Right atrium auricular region (tissue), 2 donors: ENCODE data around the gene NKAP. TPM values are rescaled to one million over a fixed set of nuclear protein-coding genes. Genes with fewer than 3 reads are reported as not detected.

Experiments
- DNase-seq: peaks from one replicate; pipeline ENCODE4 v3.0.0-alpha.2; 2019; ENCODE audit warnings: low spot score
- H3K27ac ChIP-seq, 2 donors: fragments of 200-600 bp; sonication (generic); 1 replicate in 1 of 2; 2 replicates in 1 of 2; pipeline ENCODE4 v1.5.1; 2016 to 2019
- H3K27me3 ChIP-seq, 2 donors: fragments of 200-600 bp; sonication (generic); one replicate each; pipeline versions ENCODE4 v1.5.1 to v1.6.0; 2017 to 2019
- H3K36me3 ChIP-seq: fragments of 200-600 bp; sonication (generic); one replicate; pipeline ENCODE4 v1.5.1; 2016
- H3K4me1 ChIP-seq, 2 donors: fragments of 200-600 bp; sonication (generic); one replicate each; pipeline versions ENCODE4 v1.5.1 to v1.6.0; 2017 to 2019
- H3K4me3 ChIP-seq, 2 donors: fragments of 200-600 bp; sonication (generic); 1 replicate in 1 of 2; 2 replicates in 1 of 2; pipeline ENCODE4 v1.5.1; 2017 to 2019; ENCODE audit warnings: mild to moderate bottlenecking in 1 of 2, moderate library complexity in 1 of 2
- H3K9me3 ChIP-seq, 2 donors: fragments of 200-600 bp; sonication (generic); one replicate each; pipeline ENCODE4 v1.5.1; 2019
- CTCF ChIP-seq, 2 donors: fragments of 200-600 bp; sonication (generic); IDR thresholded peaks; one replicate each; pipeline ENCODE4 v1.5.1; 2019; ENCODE audit warnings: antibody characterized with exemption in 2 of 2
- total RNA-seq, 2 donors: library from RNA; depleted of rRNA; stranded (reverse); fragments of >200 nt; gene quantifications; one replicate each; pipeline ENCODE4 v1.1.0, GENCODE V29; 2016

NKAP gene
- total RNA-seq, 2 donors from 2014 or later, result 3.5 to 5.3 TPM

- peak overlapping the region; percentile 14 to 32 for H3K4me3 ChIP-seq
- no peaks in the 10 kb centered on the region for H3K4me1 ChIP-seq
- peak; percentile 18 to 56 for TF ChIP-seq CTCF (IDR thresholded peaks at IDR 0.05)
- no peaks in the 10 kb centered on the region for H3K36me3 ChIP-seq
- H3K27ac ChIP-seq, result no peak overlapping the region
- no peak for DNase-seq
- no peaks in the 10 kb centered on the region for H3K27me3 ChIP-seq
- no peaks in the 10 kb centered on the region for H3K9me3 ChIP-seq
Observed at GRCh38 chrX:119887721-119888425, 55.7 kb downstream of the NKAP start.

- no peak for TF ChIP-seq CTCF (IDR thresholded peaks at IDR 0.05)
- no peaks in the 10 kb centered on the region for H3K27me3 ChIP-seq
- H3K27ac ChIP-seq, result no peak overlapping the region
- H3K9me3 ChIP-seq, result no peaks in the 10 kb centered on the region
- H3K36me3 ChIP-seq, result no peaks in the 10 kb centered on the region
- DNase-seq, result no peak
- H3K4me1 ChIP-seq, result no peaks in the 10 kb centered on the region
- H3K4me3 ChIP-seq, result no peak overlapping the region
Observed at GRCh38 chrX:119885554-119886428, 57.8 kb downstream of the NKAP start.

- Histone ChIP-seq H3K4me3 (no peak overlapping the region), H3K36me3 (peaks cover 8% of the 10 kb centered on the region), H3K9me3 (no peaks in the 10 kb centered on the region), H3K27ac (no peak overlapping the region), H3K4me1 (no peaks in the 10 kb centered on the region), H3K27me3 (no peaks in the 10 kb centered on the region)
- peak in 1 of 2 donors; percentile 59 for TF ChIP-seq CTCF (IDR thresholded peaks at IDR 0.05)
- no peak for DNase-seq
Observed at GRCh38 chrX:119880552-119881437, 62.8 kb downstream of the NKAP start.

- no peaks in the 10 kb centered on the region for H3K4me1 ChIP-seq
- no peak for TF ChIP-seq CTCF (IDR thresholded peaks at IDR 0.05)
- no peaks in the 10 kb centered on the region for H3K27me3 ChIP-seq
- H3K4me3 ChIP-seq, result no peak overlapping the region
- H3K36me3 ChIP-seq, result peaks cover 8% of the 10 kb centered on the region
- DNase-seq, result no peak
- no peaks in the 10 kb centered on the region for H3K9me3 ChIP-seq
- no peak overlapping the region for H3K27ac ChIP-seq
Observed at GRCh38 chrX:119880076-119880475, 63.5 kb downstream of the NKAP start.

GRCh38 chrX:119878740-119879139 lies 64.8 kb downstream of the NKAP start:
- no peak for DNase-seq
- Histone ChIP-seq H3K36me3 (peaks cover 8% of the 10 kb centered on the region), H3K27me3 (no peaks in the 10 kb centered on the region), H3K4me1 (no peaks in the 10 kb centered on the region), H3K4me3 (no peak overlapping the region), H3K9me3 (no peaks in the 10 kb centered on the region), H3K27ac (no peak overlapping the region)
- no peak for TF ChIP-seq CTCF (IDR thresholded peaks at IDR 0.05)
